ENCODE data around the gene ATE1.

GRCh38 chr10:121936295-121936694, 8.5 kb upstream of the ATE1 start:
- TF ChIP-seq PATZ1 (CRISPR knock-in tag; IDR thresholded peaks at IDR 0.05; ENCODE audit: borderline replicate concordance) = no peak
- TF ChIP-seq CREB5 (CRISPR knock-in tag; IDR thresholded peaks at IDR 0.05; ENCODE audit: low read depth) = no peak
- TF ChIP-seq ZNF8 (CRISPR knock-in tag; IDR thresholded peaks at IDR 0.05) = no peak
- TF ChIP-seq PPARA (CRISPR knock-in tag; IDR thresholded peaks at IDR 0.05; ENCODE audit: borderline replicate concordance) = no peak
- TF ChIP-seq SNAI2 (CRISPR knock-in tag; IDR thresholded peaks at IDR 0.05) = no peak
- TF ChIP-seq GLIS3 (CRISPR knock-in tag; IDR thresholded peaks at IDR 0.05) = no peak

Measured in SK-N-SH treated with all-trans-retinoic acid at 6 μM for 48 hours (cell line).